Measurements from ENCODE around the gene SELENOV. TPM values are rescaled to one million over a fixed set of nuclear protein-coding genes. Genes with fewer than 3 reads are reported as not detected.

Gene SELENOV
- total RNA-seq, 1 donor from 2014 or later, result 2.9 TPM

GRCh38 chr19:39516270-39516669, 1.3 kb downstream of the SELENOV start:
- H3K4me1 Mint-ChIP-seq (ENCODE audit: unreplicated experiment), result peaks cover 12% of the 10 kb centered on the region
- H3K27ac Mint-ChIP-seq (ENCODE audit: unreplicated experiment), result peak overlapping the region; percentile 25
- H3K27me3 Mint-ChIP-seq (ENCODE audit: unreplicated experiment), result peaks cover 15% of the 10 kb centered on the region
- TF ChIP-seq CTCF (IDR thresholded peaks at IDR 0.05; ENCODE audit: unreplicated experiment), result no peak
- H3K4me3 Mint-ChIP-seq (ENCODE audit: unreplicated experiment), result peak overlapping the region; percentile 81
- peaks cover 4% of the 10 kb centered on the region for H3K36me3 Mint-ChIP-seq (ENCODE audit: low read depth, unreplicated experiment)
- DNase-seq (ENCODE audit: low spot score), result no peak
- H3K9me3 Mint-ChIP-seq (ENCODE audit: unreplicated experiment), result no peaks in the 10 kb centered on the region

- Mint-ChIP-seq H3K27me3 (ENCODE audit: unreplicated experiment) (peaks cover 15% of the 10 kb centered on the region), H3K4me3 (ENCODE audit: unreplicated experiment) (peak overlapping the region; percentile 73), H3K9me3 (ENCODE audit: unreplicated experiment) (no peaks in the 10 kb centered on the region), H3K27ac (ENCODE audit: unreplicated experiment) (peak overlapping the region; percentile 15), H3K36me3 (ENCODE audit: low read depth, unreplicated experiment) (peaks cover 4% of the 10 kb centered on the region), H3K4me1 (ENCODE audit: unreplicated experiment) (peaks cover 12% of the 10 kb centered on the region)
- DNase-seq (ENCODE audit: low spot score), result no peak
- TF ChIP-seq CTCF (IDR thresholded peaks at IDR 0.05; ENCODE audit: unreplicated experiment), result no peak
Measured at GRCh38 chr19:39517432-39517831, 2.5 kb downstream of the SELENOV start.

GRCh38 chr19:39518458-39518857, 3.5 kb downstream of the SELENOV start:
- Mint-ChIP-seq H3K4me1 (ENCODE audit: unreplicated experiment) (peaks cover 12% of the 10 kb centered on the region), H3K36me3 (ENCODE audit: low read depth, unreplicated experiment) (peaks cover 4% of the 10 kb centered on the region), H3K27me3 (ENCODE audit: unreplicated experiment) (peaks cover 15% of the 10 kb centered on the region), H3K4me3 (ENCODE audit: unreplicated experiment) (no peak overlapping the region), H3K27ac (ENCODE audit: unreplicated experiment) (no peak overlapping the region), H3K9me3 (ENCODE audit: unreplicated experiment) (no peaks in the 10 kb centered on the region)
- TF ChIP-seq CTCF (IDR thresholded peaks at IDR 0.05; ENCODE audit: unreplicated experiment), result no peak
- DNase-seq (ENCODE audit: low spot score), result no peak

GRCh38 chr19:39518975-39519374, 4.0 kb downstream of the SELENOV start:
- peaks cover 12% of the 10 kb centered on the region for H3K27me3 Mint-ChIP-seq (ENCODE audit: unreplicated experiment)

More at GRCh38 chr19:39518975-39519374, 4.0 kb downstream of the SELENOV start:
- Mint-ChIP-seq H3K4me3 (ENCODE audit: unreplicated experiment) (no peak overlapping the region), H3K9me3 (ENCODE audit: unreplicated experiment) (no peaks in the 10 kb centered on the region), H3K4me1 (ENCODE audit: unreplicated experiment) (peaks cover 12% of the 10 kb centered on the region), H3K36me3 (ENCODE audit: low read depth, unreplicated experiment) (peaks cover 4% of the 10 kb centered on the region), H3K27ac (ENCODE audit: unreplicated experiment) (no peak overlapping the region)
- TF ChIP-seq CTCF (IDR thresholded peaks at IDR 0.05; ENCODE audit: unreplicated experiment), result no peak
- no peak for DNase-seq (ENCODE audit: low spot score)

All from endothelial cell (in vitro differentiated cells).